H1 (cell line): ENCODE measurements around the gene LRRFIP1. TPM values are rescaled to one million over a fixed set of nuclear protein-coding genes. Genes with fewer than 3 reads are reported as not detected.

ENCODE experiments used
- CTCF ChIA-PET: fragments of 300-600 bp; sonication (Branson Sonifier 250); formaldehyde crosslinking; loops from one replicate; lab custom pipeline; 2021; ENCODE audit not compliant: partially characterized antibody; lab: Charles Lee
- POLR2A ChIA-PET: fragments of 300-600 bp; sonication (Branson Sonifier 250); formaldehyde crosslinking; loops from one replicate; lab custom pipeline; 2021; ENCODE audit warnings: inconsistent platforms; ENCODE audit not compliant: partially characterized antibody; lab: Charles Lee
- DNase-seq, 2 experiments: peaks; one replicate each; pipeline versions ENCODE4 v3.0.0 to v3.0.0-alpha.2; 2010 to 2022; ENCODE audit warnings: low spot score in 2 of 2, low read depth in 1 of 2, mixed read lengths in 1 of 2
- FAIRE-seq: peaks from 2 replicates; lab custom pipeline; 2011; peaks lifted over from hg19 to GRCh38; lab: Jason Lieb, UNC
- H2AFZ ChIP-seq: 2 replicates; pipeline ENCODE4 v1.8.1; 2012; ENCODE audit warnings: low read length, inconsistent platforms
- H2AK5ac ChIP-seq: 2 replicates; pipeline ENCODE4 v1.6.1; 2013; ENCODE audit warnings: low read depth, low read length
- H2BK120ac ChIP-seq: replicated peaks from 2 replicates; pipeline ENCODE3; 2013; ENCODE audit warnings: low read depth, low read length, inconsistent platforms
- H2BK12ac ChIP-seq: 2 replicates; pipeline ENCODE4 v1.6.1; 2013; ENCODE audit warnings: low read depth, low read length
- H2BK15ac ChIP-seq: 2 replicates; pipeline ENCODE4 v1.6.1; 2013; ENCODE audit warnings: low read length
- H2BK20ac ChIP-seq: 2 replicates; pipeline ENCODE4 v1.6.1; 2013; ENCODE audit warnings: low read length
- H2BK5ac ChIP-seq: 2 replicates; pipeline ENCODE4 v1.6.1; 2013; ENCODE audit warnings: low read depth, low read length
- H3K14ac ChIP-seq: 2 replicates; pipeline ENCODE4 v1.6.1; 2013; ENCODE audit warnings: inconsistent platforms; ENCODE audit not compliant: insufficient read length
- H3K18ac ChIP-seq: 2 replicates; pipeline ENCODE4 v1.6.1; 2013; ENCODE audit warnings: low read length; ENCODE audit errors: extremely low read depth
- H3K23ac ChIP-seq: 2 replicates; pipeline ENCODE4 v1.6.1; 2013; ENCODE audit warnings: inconsistent platforms; ENCODE audit not compliant: insufficient read length
- H3K23me2 ChIP-seq: 2 replicates; pipeline ENCODE4 v1.6.1; 2013; ENCODE audit warnings: low read depth, low read length
- H3K27ac ChIP-seq: 2 replicates; pipeline ENCODE4 v1.6.1; 2011; ENCODE audit warnings: low read depth, low read length, inconsistent platforms
- H3K27me3 ChIP-seq, 4 experiments: replicated peaks in 1 of 4; 1 replicate in 1 of 4; 2 replicates in 3 of 4; pipeline versions ENCODE4 v1.6.1 to v1.8.1; 2011 to 2013; ENCODE audit warnings: low read length in 3 of 4, mild to moderate bottlenecking in 3 of 4, inconsistent platforms in 2 of 4, mixed read lengths in 2 of 4, moderate library complexity in 1 of 4; ENCODE audit not compliant: control insufficient read depth in 3 of 4, insufficient read depth in 3 of 4; ENCODE audit errors: extremely low read depth in 1 of 4
- H3K36me3 ChIP-seq, 4 experiments: 2 replicates each; pipeline versions ENCODE4 v1.6.1 to v1.8.1; 2011 to 2013; ENCODE audit warnings: mild to moderate bottlenecking in 4 of 4, low read length in 3 of 4, moderate library complexity in 2 of 4, control low read depth in 1 of 4, inconsistent platforms in 1 of 4; ENCODE audit not compliant: insufficient read depth in 4 of 4, control insufficient read depth in 2 of 4
- H3K4ac ChIP-seq: replicated peaks from 2 replicates; pipeline ENCODE3; 2013; ENCODE audit warnings: low read length, low read depth, mixed read lengths, inconsistent platforms; ENCODE audit not compliant: insufficient read length
- H3K4me1 ChIP-seq, 4 experiments: replicated peaks in 1 of 4; 1 replicate in 1 of 4; 2 replicates in 3 of 4; pipeline versions ENCODE4 v1.6.1 to v1.8.1; 2011 to 2013; ENCODE audit warnings: low read length in 3 of 4, inconsistent platforms in 2 of 4, mixed read lengths in 1 of 4; ENCODE audit not compliant: insufficient read depth in 4 of 4, control insufficient read depth in 3 of 4
- H3K4me2 ChIP-seq, 2 experiments: 2 replicates each; pipeline versions ENCODE4 v1.6.1 to v1.8.1; 2011 to 2013; ENCODE audit warnings: low read depth in 2 of 2, low read length in 2 of 2, control low read depth in 1 of 2, inconsistent platforms in 1 of 2, mild to moderate bottlenecking in 1 of 2; ENCODE audit not compliant: insufficient read depth in 1 of 2
- H3K4me3 ChIP-seq, 4 experiments: fragments of 200-600, 300-600 bp in 1 of 4; sonication (generic), shearing (Covaris generic), sonication (Bioruptor Twin) in 1 of 4; 2 replicates each; pipeline versions ENCODE4 v1.5.1 to v1.8.1; 2011 to 2016; ENCODE audit warnings: low read length in 4 of 4, low read depth in 3 of 4, control low read depth in 2 of 4, inconsistent platforms in 2 of 4, mild to moderate bottlenecking in 2 of 4, mixed read lengths in 1 of 4, moderate library complexity in 1 of 4; ENCODE audit not compliant: insufficient read depth in 2 of 4; ENCODE audit errors: extremely low read depth in 1 of 4
- H3K56ac ChIP-seq: replicated peaks from 2 replicates; pipeline ENCODE3; 2013; ENCODE audit warnings: low read depth, mild to moderate bottlenecking, mixed read lengths, low read length, inconsistent platforms; ENCODE audit not compliant: insufficient read length
- H3K79me1 ChIP-seq: 2 replicates; pipeline ENCODE4 v1.6.1; 2013; ENCODE audit warnings: low read depth, low read length, control low read depth
- H3K79me2 ChIP-seq, 2 experiments: 2 replicates each; pipeline versions ENCODE4 v1.6.1 to v1.8.1; 2012 to 2013; ENCODE audit warnings: low read length in 2 of 2, mild to moderate bottlenecking in 2 of 2, inconsistent platforms in 1 of 2; ENCODE audit not compliant: insufficient read depth in 2 of 2, control insufficient read depth in 1 of 2
- H3K9ac ChIP-seq, 4 experiments: replicated peaks in 1 of 4; 1 replicate in 1 of 4; 2 replicates in 3 of 4; pipeline versions ENCODE4 v1.6.1 to v1.8.1; 2011 to 2013; ENCODE audit warnings: low read depth in 3 of 4, low read length in 3 of 4, control low read depth in 2 of 4, mild to moderate bottlenecking in 2 of 4, moderate library complexity in 2 of 4, inconsistent platforms in 1 of 4; ENCODE audit errors: extremely low read depth in 1 of 4
- H3K9me3 ChIP-seq, 2 experiments: 2 replicates each; pipeline versions ENCODE4 v1.6.1 to v1.8.1; 2012 to 2013; ENCODE audit warnings: mild to moderate bottlenecking in 2 of 2, moderate library complexity in 2 of 2, control low read depth in 1 of 2, inconsistent platforms in 1 of 2, low read depth in 1 of 2, low read length in 1 of 2, mixed read lengths in 1 of 2; ENCODE audit not compliant: insufficient read depth in 2 of 2
- H4K20me1 ChIP-seq, 2 experiments: replicated peaks in 1 of 2; 2 replicates each; pipeline versions ENCODE3 to v1.8.1; 2011 to 2013; ENCODE audit warnings: inconsistent platforms in 2 of 2, low read length in 2 of 2, mild to moderate bottlenecking in 1 of 2; ENCODE audit not compliant: insufficient read depth in 2 of 2, control insufficient read depth in 1 of 2
- H4K5ac ChIP-seq: 2 replicates; pipeline ENCODE4 v1.6.1; 2013; ENCODE audit warnings: low read length, low read depth, mixed read lengths, inconsistent platforms; ENCODE audit not compliant: insufficient read length
- H4K8ac ChIP-seq: 2 replicates; pipeline ENCODE4 v1.8.0; 2013; ENCODE audit warnings: mild to moderate bottlenecking, moderate library complexity, low read length, inconsistent platforms; ENCODE audit not compliant: insufficient read depth; ENCODE audit errors: extremely low read depth
- H4K91ac ChIP-seq: replicated peaks from 2 replicates; pipeline ENCODE3; 2013; ENCODE audit warnings: low read length, mixed read lengths, inconsistent platforms; ENCODE audit not compliant: insufficient read length
- RBBP5 ChIP-seq: IDR thresholded peaks from 2 replicates; pipeline ENCODE4 v1.7.1; 2012; ENCODE audit warnings: low read depth, mild to moderate bottlenecking, inconsistent platforms, low read length, moderate library complexity, borderline replicate concordance
- SAP30 ChIP-seq: fragments of 300-600 bp; sonication (generic); IDR thresholded peaks from 2 replicates; pipeline ENCODE4 v1.7.1; 2012; ENCODE audit warnings: low read length, moderate library complexity, mild to moderate bottlenecking, inconsistent platforms; ENCODE audit not compliant: insufficient read depth, insufficient replicate concordance
- SIN3A ChIP-seq, 2 experiments: IDR thresholded peaks in 1 of 2; conservative IDR thresholded peaks in 1 of 2; 2 replicates each; pipeline ENCODE4 v1.6.1; 2011 to 2012; ENCODE audit warnings: low read length in 2 of 2, improper control_type of control experiment in 1 of 2, low read depth in 1 of 2, mild to moderate bottlenecking in 1 of 2
- SRF ChIP-seq: IDR thresholded peaks from 2 replicates; pipeline ENCODE4 v1.6.1; 2011; ENCODE audit warnings: mild to moderate bottlenecking, low read depth, low read length, moderate library complexity
- TBP ChIP-seq: IDR thresholded peaks from 2 replicates; pipeline ENCODE4 v1.6.1; 2011; ENCODE audit warnings: low read depth, low read length, improper control_type of control experiment
- WGBS, 2 experiments: shearing (Covaris generic) in 1 of 2; methylation state at CpG; one replicate each; pipeline versions ENCODE4 v1.1.6 to v1.1.7; 2013 to 2015; ENCODE audit warnings: low lambda C conversion rate in 2 of 2, mixed read lengths in 2 of 2, inconsistent platforms in 1 of 2, low coverage in 1 of 2, missing lambda C conversion rate in 1 of 2; ENCODE audit not compliant: insufficient replicate concordance in 2 of 2, insufficient coverage in 1 of 2, insufficient read length in 1 of 2; ENCODE audit errors: extremely low coverage in 1 of 2, missing lambda C conversion rate in 1 of 2; 5-methylcytosine and 5-hydroxymethylcytosine counted together
- polyA plus RNA-seq, 7 experiments: library from polyadenylated mRNA; depleted of rRNA in 3 of 7; stranded (reverse) in 5 of 7; unstranded in 2 of 7; fragments of >200 nt in 5 of 7; fragments of 200-250 nt in 2 of 7; gene quantifications; 1 replicate in 5 of 7; 2 replicates in 1 of 7; 4 replicates in 1 of 7; pipeline versions ENCODE4 v1.2.1 to v1.2.3, GENCODE V29; 2011 to 2013; ENCODE audit warnings: missing spikeins in 2 of 7, mixed read lengths in 2 of 7
- total RNA-seq: library from RNA; stranded (reverse); fragmentation: NEBNext Ultra II Directional; extraction: Animal tissue kit (Norgen Biotek cat#: 25700); gene quantifications from 2 replicates; pipeline ENCODE4 v1.2.1, GENCODE V29; 2021

Gene LRRFIP1
- total and polyA plus RNA-seq, 2 of the 8 experiments (the other 6 are each of a cell fraction or from before 2014, with no cell fraction given): 12.1 to 75.8 TPM

DNA sequence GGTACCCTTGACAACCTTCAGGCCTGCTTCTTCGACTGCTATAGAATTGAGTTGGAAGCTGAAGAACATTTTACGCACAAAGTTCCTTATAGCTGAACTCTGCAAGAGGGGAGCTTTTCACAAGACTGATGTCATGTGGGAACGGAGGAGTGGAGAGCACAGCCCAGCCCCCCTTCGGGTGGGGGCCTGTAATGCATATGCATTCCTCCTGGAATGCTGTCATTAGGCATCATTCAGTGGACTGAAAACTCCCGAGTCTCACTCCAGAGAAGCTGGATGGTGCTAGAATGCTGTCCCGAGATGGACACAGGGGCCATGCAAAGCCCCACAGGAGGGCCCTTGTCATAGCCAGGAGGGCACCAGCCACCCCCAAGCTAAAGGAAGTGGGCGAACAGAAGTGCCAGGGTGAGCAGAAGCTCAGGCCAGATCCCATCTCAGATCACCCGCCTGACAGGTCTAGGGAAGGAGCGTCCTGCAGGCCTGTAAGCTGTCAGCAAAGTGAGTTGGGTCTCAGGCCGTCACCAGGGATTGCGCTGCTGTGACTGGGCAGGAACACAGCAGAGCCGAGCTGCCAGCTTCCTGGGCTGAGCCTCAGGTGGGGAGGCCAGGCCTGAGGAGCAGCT lies 127.3 kb downstream of the LRRFIP1 start:
- Histone ChIP-seq H3K27me3 (no peaks in the 10 kb centered on the region), H4K91ac (no peak overlapping the region), H3K9me3 (no peaks in the 10 kb centered on the region), H2BK20ac (no peak overlapping the region), H3K9ac (no peak overlapping the region), H3K4me2 (no peak overlapping the region), H4K20me1 (no peaks in the 10 kb centered on the region), H4K8ac (no peak overlapping the region), H3K23ac (no peak overlapping the region), H3K4me1 (no peaks in the 10 kb centered on the region), H3K79me1 (no peaks in the 10 kb centered on the region), H2AFZ (no peak overlapping the region), H3K18ac (no peak overlapping the region), H2AK5ac (no peak overlapping the region), H2BK15ac (no peak overlapping the region), H2BK5ac (peak overlapping the region; percentile 46; the same call in 1 of the 2 replicates), H3K27ac (no peak overlapping the region; the same call in 1 of the 2 replicates), H2BK12ac (no peak overlapping the region), H3K4me3 (no peak overlapping the region), H3K56ac (no peak overlapping the region), H3K36me3 (peaks cover 2 to 34% (median 13%) of the 10 kb centered on the region in 4 experiments; a peak in 6 of 8 replicates), H4K5ac (no peak overlapping the region), H3K4ac (no peak overlapping the region), H2BK120ac (no peak overlapping the region), H3K23me2 (no peaks in the 10 kb centered on the region), H3K14ac (no peak overlapping the region), H3K79me2 (no peaks in the 10 kb centered on the region)
- DNase-seq (no peak), FAIRE-seq (no peak)
- 86% methylated on average over 12 of the region's 12 CpGs; no CpG with 5 or more reads in 1 of the 2 experiments for WGBS, 2 experiments
- CTCF ChIA-PET: interaction anchor here (0.6 to 2.8 kb wide), 9 partner anchors 9 to 908 kb away, joined by 3 to 17 read pairs (median 4); no protein-coding TSS in a partner anchor
- POLR2A ChIA-PET: interaction anchor here (1.0 kb wide), 1 partner anchor 14 kb away, joined by 3 read pairs; no protein-coding TSS in a partner anchor
- no peak for TF ChIP-seq SRF
- TF ChIP-seq SIN3A (conservative IDR thresholded peaks at IDR 0.05 in 1 of 2, IDR thresholded peaks at IDR 0.05 in 1 of 2; ENCODE audit: low read depth in 1 of 2, low read length in 2 of 2): no peak
- no peak for TF ChIP-seq TBP
- no peak for TF ChIP-seq RBBP5
- no peak for TF ChIP-seq SAP30
